ENCODE data around the gene NDUFV1.

The NDUFV1 gene

DNA sequence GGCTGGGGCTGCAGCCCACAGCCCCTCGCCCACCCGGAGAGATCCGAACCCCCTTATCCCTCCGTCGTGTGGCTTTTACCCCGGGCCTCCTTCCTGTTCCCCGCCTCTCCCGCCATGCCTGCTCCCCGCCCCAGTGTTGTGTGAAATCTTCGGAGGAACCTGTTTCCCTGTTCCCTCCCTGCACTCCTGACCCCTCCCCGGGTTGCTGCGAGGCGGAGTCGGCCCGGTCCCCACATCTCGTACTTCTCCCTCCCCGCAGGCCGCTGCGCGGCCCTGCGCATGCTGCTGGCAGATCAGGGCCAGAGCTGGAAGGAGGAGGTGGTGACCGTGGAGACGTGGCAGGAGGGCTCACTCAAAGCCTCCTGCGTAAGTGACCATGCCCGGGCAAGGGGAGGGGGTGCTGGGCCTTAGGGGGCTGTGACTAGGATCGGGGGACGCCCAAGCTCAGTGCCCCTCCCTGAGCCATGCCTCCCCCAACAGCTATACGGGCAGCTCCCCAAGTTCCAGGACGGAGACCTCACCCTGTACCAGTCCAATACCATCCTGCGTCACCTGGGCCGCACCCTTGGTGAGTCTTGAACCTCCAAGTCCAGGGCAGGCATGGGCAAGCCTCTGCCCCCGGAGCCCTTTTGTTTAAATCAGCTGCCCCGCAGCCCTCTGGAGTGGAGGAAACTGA, 22.4 kb upstream of the NDUFV1 start:
- Histone ChIP-seq H3K9me3 (replicated peaks in 1 of 2; ENCODE audit: control insufficient read depth in 2 of 2, insufficient read depth in 1 of 2, low read depth in 1 of 2, low read length in 2 of 2) (peaks cover 3 to 6% of the 10 kb centered on the region in 2 donors), H2BK5ac (ENCODE audit: low read length) (peak overlapping the region; percentile 94), H3K4me1 (ENCODE audit: control insufficient read depth in 2 of 2, insufficient read depth in 1 of 2, low read depth in 1 of 2, low read length in 2 of 2) (peaks cover 16 to 25% of the 10 kb centered on the region in 2 donors), H3K4me3 (ENCODE audit: low read length in 2 of 2) (peak overlapping the region; percentile 87 to 88), H4K91ac (ENCODE audit: low read depth, low read length, poor library complexity) (peak overlapping the region; percentile 81), H2BK120ac (ENCODE audit: low read depth, low read length) (peak overlapping the region; percentile 33), H3K4ac (ENCODE audit: low read length) (peak overlapping the region; percentile 66), H3K18ac (ENCODE audit: low read length) (peak overlapping the region; percentile 99), H3K14ac (ENCODE audit: low read length) (no peak overlapping the region), H2BK12ac (ENCODE audit: low read length) (no peak overlapping the region), H2AK5ac (ENCODE audit: low read depth, low read length) (peak overlapping the region; percentile 96), H3K4me2 (ENCODE audit: insufficient read depth, low read length, poor library complexity, severe bottlenecking) (peak overlapping the region; percentile 84), H3K79me1 (ENCODE audit: low read depth, low read length) (peaks cover 21% of the 10 kb centered on the region), H3K9ac (ENCODE audit: low read depth, low read length, poor library complexity) (peak overlapping the region; percentile 92), H2BK15ac (ENCODE audit: low read length) (peak overlapping the region; percentile 50), H2AFZ (ENCODE audit: low read length) (peak overlapping the region; percentile 92), H3K27me3 (ENCODE audit: control insufficient read depth in 3 of 3, insufficient read depth in 3 of 3, low read depth in 1 of 3, low read length in 3 of 3) (peaks cover 0 to 20% (median 11%) of the 10 kb centered on the region in 3 experiments), H4K8ac (ENCODE audit: low read depth, low read length) (peak overlapping the region; percentile 7), H3K36me3 (replicated peaks in 1 of 2; ENCODE audit: control insufficient read depth in 2 of 2, insufficient read depth in 2 of 2, low read length in 2 of 2) (peaks cover 22 to 43% of the 10 kb centered on the region in 2 donors), H3K27ac (replicated peaks; ENCODE audit: low read length) (peak overlapping the region; percentile 71), H3K23ac (ENCODE audit: low read depth, low read length, poor library complexity) (peak overlapping the region; percentile 94)
- DNase-seq (ENCODE audit: low spot score): no peak
- no CpG with 5 or more reads among the region's 33 CpGs for WGBS, 2 donors (ENCODE audit: extremely low coverage in 2 of 2, insufficient read length in 2 of 2, insufficient replicate concordance in 1 of 2)

DNA sequence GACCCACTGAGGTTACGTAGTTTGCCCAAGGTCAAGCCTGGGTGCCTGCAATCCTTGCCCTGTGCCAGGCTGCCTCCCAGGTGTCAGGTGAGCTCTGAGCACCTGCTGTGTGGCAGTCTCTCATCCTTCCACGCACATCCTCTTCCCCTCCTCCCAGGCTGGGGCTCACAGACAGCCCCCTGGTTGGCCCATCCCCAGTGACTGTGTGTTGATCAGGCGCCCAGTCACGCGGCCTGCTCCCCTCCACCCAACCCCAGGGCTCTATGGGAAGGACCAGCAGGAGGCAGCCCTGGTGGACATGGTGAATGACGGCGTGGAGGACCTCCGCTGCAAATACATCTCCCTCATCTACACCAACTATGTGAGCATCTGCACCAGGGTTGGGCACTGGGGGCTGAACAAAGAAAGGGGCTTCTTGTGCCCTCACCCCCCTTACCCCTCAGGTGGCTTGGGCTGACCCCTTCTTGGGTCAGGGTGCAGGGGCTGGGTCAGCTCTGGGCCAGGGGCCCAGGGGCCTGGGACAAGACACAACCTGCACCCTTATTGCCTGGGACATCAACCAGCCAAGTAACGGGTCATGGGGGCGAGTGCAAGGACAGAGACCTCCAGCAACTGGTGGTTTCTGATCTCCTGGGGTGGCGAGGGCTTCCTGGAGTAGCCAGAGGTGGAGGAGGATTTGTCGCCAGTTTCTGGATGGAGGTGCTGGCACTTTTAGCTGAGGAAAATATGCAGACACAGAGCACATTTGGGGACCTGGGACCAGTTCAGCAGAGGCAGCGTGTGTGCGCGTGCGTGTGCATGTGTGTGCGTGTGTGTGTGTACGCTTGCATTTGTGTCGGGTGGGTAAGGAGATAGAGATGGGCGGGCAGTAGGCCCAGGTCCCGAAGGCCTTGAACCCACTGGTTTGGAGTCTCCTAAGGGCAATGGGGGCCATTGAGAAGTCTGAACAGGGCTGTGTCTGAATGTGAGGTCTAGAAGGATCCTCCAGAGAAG, 21.6 kb upstream of the NDUFV1 start:
- Histone ChIP-seq H3K27me3 (ENCODE audit: control insufficient read depth in 3 of 3, insufficient read depth in 3 of 3, low read depth in 1 of 3, low read length in 3 of 3) (peaks cover 0 to 14% (median 10%) of the 10 kb centered on the region in 3 experiments), H3K9me3 (replicated peaks in 1 of 2; ENCODE audit: control insufficient read depth in 2 of 2, insufficient read depth in 1 of 2, low read depth in 1 of 2, low read length in 2 of 2) (peaks cover 0 to 6% of the 10 kb centered on the region in 2 donors), H3K4me3 (ENCODE audit: low read length in 2 of 2) (peak overlapping the region; percentile 87 to 88), H2BK5ac (ENCODE audit: low read length) (peak overlapping the region; percentile 94), H3K36me3 (replicated peaks in 1 of 2; ENCODE audit: control insufficient read depth in 2 of 2, insufficient read depth in 2 of 2, low read length in 2 of 2) (peaks cover 22 to 43% of the 10 kb centered on the region in 2 donors), H3K79me1 (ENCODE audit: low read depth, low read length) (peaks cover 21% of the 10 kb centered on the region), H2BK12ac (ENCODE audit: low read length) (no peak overlapping the region), H3K9ac (ENCODE audit: low read depth, low read length, poor library complexity) (peak overlapping the region; percentile 92), H3K4ac (ENCODE audit: low read length) (peak overlapping the region; percentile 17), H2AK5ac (ENCODE audit: low read depth, low read length) (peak overlapping the region; percentile 96), H4K8ac (ENCODE audit: low read depth, low read length) (no peak overlapping the region), H3K4me2 (ENCODE audit: insufficient read depth, low read length, poor library complexity, severe bottlenecking) (peak overlapping the region; percentile 84), H4K91ac (ENCODE audit: low read depth, low read length, poor library complexity) (no peak overlapping the region), H3K23ac (ENCODE audit: low read depth, low read length, poor library complexity) (peak overlapping the region; percentile 94), H2BK120ac (ENCODE audit: low read depth, low read length) (peak overlapping the region; percentile 11), H3K4me1 (ENCODE audit: control insufficient read depth in 2 of 2, insufficient read depth in 1 of 2, low read depth in 1 of 2, low read length in 2 of 2) (peaks cover 16 to 25% of the 10 kb centered on the region in 2 donors), H3K14ac (ENCODE audit: low read length) (no peak overlapping the region), H2BK15ac (ENCODE audit: low read length) (no peak overlapping the region), H3K18ac (ENCODE audit: low read length) (peak overlapping the region; percentile 99), H2AFZ (ENCODE audit: low read length) (no peak overlapping the region), H3K27ac (replicated peaks; ENCODE audit: low read length) (no peak overlapping the region)
- DNase-seq (ENCODE audit: low spot score): no peak
- WGBS, 2 donors (ENCODE audit: extremely low coverage in 2 of 2, insufficient read length in 2 of 2, insufficient replicate concordance in 1 of 2): no CpG with 5 or more reads among the region's 21 CpGs

DNA sequence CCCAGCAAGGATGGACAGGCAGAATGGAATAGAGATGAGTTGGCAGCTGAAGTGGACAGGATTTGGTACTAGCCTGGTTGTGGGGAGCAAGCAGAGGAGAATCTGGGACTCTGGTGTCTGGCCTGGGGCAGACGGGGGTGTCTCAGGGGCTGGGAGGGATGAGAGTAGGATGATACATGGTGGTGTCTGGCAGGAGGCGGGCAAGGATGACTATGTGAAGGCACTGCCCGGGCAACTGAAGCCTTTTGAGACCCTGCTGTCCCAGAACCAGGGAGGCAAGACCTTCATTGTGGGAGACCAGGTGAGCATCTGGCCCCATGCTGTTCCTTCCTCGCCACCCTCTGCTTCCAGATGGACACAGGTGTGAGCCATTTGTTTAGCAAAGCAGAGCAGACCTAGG, 20.8 kb upstream of the NDUFV1 start:
- Histone ChIP-seq H3K9me3 (replicated peaks in 1 of 2; ENCODE audit: control insufficient read depth in 2 of 2, insufficient read depth in 1 of 2, low read depth in 1 of 2, low read length in 2 of 2) (peaks cover 0 to 6% of the 10 kb centered on the region in 2 donors), H2BK15ac (ENCODE audit: low read length) (no peak overlapping the region), H2BK12ac (ENCODE audit: low read length) (no peak overlapping the region), H3K79me1 (ENCODE audit: low read depth, low read length) (peaks cover 21% of the 10 kb centered on the region), H3K4ac (ENCODE audit: low read length) (no peak overlapping the region), H3K4me2 (ENCODE audit: insufficient read depth, low read length, poor library complexity, severe bottlenecking) (no peak overlapping the region), H3K14ac (ENCODE audit: low read length) (no peak overlapping the region), H3K23ac (ENCODE audit: low read depth, low read length, poor library complexity) (no peak overlapping the region), H2AK5ac (ENCODE audit: low read depth, low read length) (no peak overlapping the region), H3K4me3 (ENCODE audit: low read length in 2 of 2) (no peak overlapping the region), H3K4me1 (ENCODE audit: control insufficient read depth in 2 of 2, insufficient read depth in 1 of 2, low read depth in 1 of 2, low read length in 2 of 2) (peaks cover 16 to 25% of the 10 kb centered on the region in 2 donors), H4K8ac (ENCODE audit: low read depth, low read length) (no peak overlapping the region), H3K18ac (ENCODE audit: low read length) (no peak overlapping the region), H3K9ac (ENCODE audit: low read depth, low read length, poor library complexity) (peak overlapping the region; percentile 50), H2AFZ (ENCODE audit: low read length) (no peak overlapping the region), H2BK120ac (ENCODE audit: low read depth, low read length) (no peak overlapping the region), H3K27ac (replicated peaks; ENCODE audit: low read length) (no peak overlapping the region), H2BK5ac (ENCODE audit: low read length) (no peak overlapping the region), H3K27me3 (ENCODE audit: control insufficient read depth in 3 of 3, insufficient read depth in 3 of 3, low read depth in 1 of 3, low read length in 3 of 3) (peaks cover 0 to 10% (median 8%) of the 10 kb centered on the region in 3 experiments), H3K36me3 (replicated peaks in 1 of 2; ENCODE audit: control insufficient read depth in 2 of 2, insufficient read depth in 2 of 2, low read length in 2 of 2) (peaks cover 22 to 43% of the 10 kb centered on the region in 2 donors), H4K91ac (ENCODE audit: low read depth, low read length, poor library complexity) (no peak overlapping the region)
- WGBS, 2 donors (ENCODE audit: extremely low coverage in 2 of 2, insufficient read length in 2 of 2, insufficient replicate concordance in 1 of 2): no CpG with 5 or more reads among the region's 4 CpGs
- no peak for DNase-seq (ENCODE audit: low spot score)
